H1 (cell line): Measurements from ENCODE around the gene MALT1. TPM values are rescaled to one million over a fixed set of nuclear protein-coding genes. Genes with fewer than 3 reads are reported as not detected.

Experiments used
- CTBP2 ChIP-seq: IDR thresholded peaks from 2 replicates; pipeline ENCODE4 v1.7.0; 2011; ENCODE audit warnings: borderline replicate concordance, mild to moderate bottlenecking, moderate library complexity, mixed read lengths, low read length; ENCODE audit not compliant: insufficient read depth, insufficient read length
- EP300 ChIP-seq, 2 experiments: IDR thresholded peaks; 1 replicate in 1 of 2; 2 replicates in 1 of 2; pipeline ENCODE4 v1.6.1; 2011 to 2012; ENCODE audit warnings: low read depth in 2 of 2, low read length in 2 of 2, mild to moderate bottlenecking in 2 of 2, borderline replicate concordance in 1 of 2, inconsistent platforms in 1 of 2, moderate library complexity in 1 of 2
- MAFK ChIP-seq: IDR thresholded peaks from 2 replicates; pipeline ENCODE4 v1.6.1; 2012; ENCODE audit warnings: low read depth, mild to moderate bottlenecking, improper control_type of control experiment, low read length
- polyA plus RNA-seq, 7 experiments: library from polyadenylated mRNA; depleted of rRNA in 3 of 7; stranded (reverse) in 5 of 7; unstranded in 2 of 7; fragments of >200 nt in 5 of 7; fragments of 200-250 nt in 2 of 7; gene quantifications; 1 replicate in 5 of 7; 2 replicates in 1 of 7; 4 replicates in 1 of 7; pipeline versions ENCODE4 v1.2.1 to v1.2.3, GENCODE V29; 2011 to 2013; ENCODE audit warnings: missing spikeins in 2 of 7, mixed read lengths in 2 of 7
- total RNA-seq: library from RNA; stranded (reverse); fragmentation: NEBNext Ultra II Directional; extraction: Animal tissue kit (Norgen Biotek cat#: 25700); gene quantifications from 2 replicates; pipeline ENCODE4 v1.2.1, GENCODE V29; 2021
- TF ChIP-seq, protein P1 (sequence below): IDR thresholded peaks from 2 replicates; pipeline ENCODE4 v1.6.1; 2011; ENCODE audit warnings: low read depth, mild to moderate bottlenecking, low read length; ENCODE audit not compliant: insufficient read depth

MALT1 gene
- total and polyA plus RNA-seq, 2 of the 8 experiments (the other 6 are each of a cell fraction or from before 2014, with no cell fraction given) = 10.7 to 25.9 TPM

DNA sequence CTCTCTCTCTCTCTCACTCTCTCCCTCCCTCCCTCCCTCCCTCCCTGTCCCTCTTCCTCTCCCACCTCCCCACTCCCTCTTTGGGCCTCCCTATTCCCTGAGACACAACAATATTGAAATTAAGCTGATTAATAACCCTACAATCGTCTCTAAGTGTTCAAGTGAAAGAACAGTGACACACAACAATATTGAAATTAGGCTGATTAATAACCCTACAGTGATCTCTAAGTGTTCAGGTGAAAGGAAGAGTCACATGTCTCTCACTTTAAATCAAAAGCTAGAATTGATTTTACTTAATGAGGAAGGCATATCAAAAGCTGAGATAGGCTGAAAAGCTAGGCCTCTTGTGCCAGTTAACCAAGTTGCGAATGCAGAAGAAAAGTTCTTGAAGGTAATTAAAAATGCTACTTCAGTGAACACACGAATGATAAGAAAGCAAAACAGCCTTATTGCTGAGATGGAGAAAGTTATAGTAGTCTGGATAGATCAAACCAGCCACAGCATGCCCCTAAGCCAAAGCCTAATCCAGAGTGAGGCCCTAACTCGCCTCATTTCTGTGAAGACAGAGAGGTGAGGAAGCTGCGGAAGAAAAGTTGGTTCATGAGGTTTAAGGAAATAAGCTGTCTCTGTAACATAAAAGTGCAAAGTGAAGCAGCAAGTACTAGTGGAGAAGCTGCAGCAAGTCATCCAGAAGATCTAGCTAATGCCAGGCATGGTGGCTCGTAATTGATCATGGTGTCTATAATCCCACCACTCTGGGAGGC lies 21.3 kb downstream of the MALT1 start (continued):
- TF ChIP-seq, protein P1, sequence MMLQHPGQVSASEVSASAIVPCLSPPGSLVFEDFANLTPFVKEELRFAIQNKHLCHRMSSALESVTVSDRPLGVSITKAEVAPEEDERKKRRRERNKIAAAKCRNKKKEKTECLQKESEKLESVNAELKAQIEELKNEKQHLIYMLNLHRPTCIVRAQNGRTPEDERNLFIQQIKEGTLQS = no peak
- TF ChIP-seq EP300 (IDR thresholded peaks at IDR 0.05; ENCODE audit: borderline replicate concordance in 1 of 2, low read depth in 2 of 2, low read length in 2 of 2) = no peak
- no peak for TF ChIP-seq CTBP2
- TF ChIP-seq MAFK = no peak
